Activated T-helper 17 cell treated with anti-CD3 and anti-CD28 coated beads, Interleukin-2, amount 50 U/mL, for 72 hours (primary cell): ENCODE results near the gene PIGM. TPM values are rescaled to one million over a fixed set of nuclear protein-coding genes. Genes with fewer than 3 reads are reported as not detected.

Source experiments
- ATAC-seq: fragments of 150-1000 bp; cut with Tn5 transposase; replicated peaks from 2 replicates; pipeline ENCODE4 v1.10.0; 2021; ENCODE audit warnings: mild to moderate bottlenecking, moderate library complexity
- H3K27ac Mint-ChIP-seq: one replicate; pipeline ENCODE4 v1.8.0; 2022; ENCODE audit warnings: mixed read lengths
- H3K27me3 Mint-ChIP-seq: one replicate; pipeline ENCODE4 v1.8.0; 2022; ENCODE audit warnings: mixed read lengths
- H3K36me3 Mint-ChIP-seq: one replicate; pipeline ENCODE4 v1.8.0; 2022; ENCODE audit warnings: low read depth, mild to moderate bottlenecking, mixed read lengths
- H3K4me1 Mint-ChIP-seq: one replicate; pipeline ENCODE4 v1.8.0; 2022; ENCODE audit warnings: mixed read lengths
- H3K4me3 Mint-ChIP-seq: one replicate; pipeline ENCODE4 v1.8.0; 2022; ENCODE audit warnings: mild to moderate bottlenecking, mixed read lengths
- H3K9me3 Mint-ChIP-seq: one replicate; pipeline ENCODE4 v1.8.0; 2022; ENCODE audit warnings: mixed read lengths
- total RNA-seq, 2 donors: library from RNA; stranded (reverse); gene quantifications; one replicate each; pipeline ENCODE4 v1.2.3, GENCODE V29; 2022

Gene PIGM
- total RNA-seq, 2 donors from 2014 or later = 3.5 to 4.2 TPM

- Mint-ChIP-seq H3K36me3 (no peaks in the 10 kb centered on the region), H3K4me3 (no peak overlapping the region), H3K4me1 (peaks cover 6% of the 10 kb centered on the region), H3K27ac (no peak overlapping the region), H3K27me3 (peaks cover 3% of the 10 kb centered on the region), H3K9me3 (no peaks in the 10 kb centered on the region)
- no peak for ATAC-seq
Observed at GRCh38 chr1:160021376-160022074, 10.3 kb downstream of the PIGM start.

- H3K27ac Mint-ChIP-seq = no peak overlapping the region
- no peaks in the 10 kb centered on the region for H3K9me3 Mint-ChIP-seq
- no peak for ATAC-seq
- H3K4me1 Mint-ChIP-seq = peaks cover 6% of the 10 kb centered on the region
- H3K36me3 Mint-ChIP-seq = no peaks in the 10 kb centered on the region
- H3K27me3 Mint-ChIP-seq = peaks cover 3% of the 10 kb centered on the region
- H3K4me3 Mint-ChIP-seq = no peak overlapping the region
Observed at GRCh38 chr1:160020196-160020595, 11.6 kb downstream of the PIGM start.

DNA sequence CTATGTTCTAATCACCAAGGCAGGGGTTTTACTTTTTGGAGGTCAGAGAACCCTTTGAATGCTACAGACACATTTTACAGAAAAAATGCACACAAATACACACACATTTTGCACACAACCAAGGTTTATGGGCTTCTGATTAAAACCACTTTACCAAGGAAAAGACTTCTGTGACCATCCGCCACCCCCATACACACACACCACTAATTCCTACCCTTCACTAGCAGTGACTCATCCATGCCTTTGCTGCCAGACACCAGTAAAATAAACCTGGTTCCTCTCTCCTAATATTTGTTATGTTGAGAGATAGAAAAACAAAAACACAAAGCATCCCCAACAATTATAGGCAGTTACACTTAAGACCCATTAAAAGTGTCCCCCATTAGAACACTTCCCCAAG is 12.9 kb downstream of the PIGM start:
- Mint-ChIP-seq H3K27me3 (peaks cover 3% of the 10 kb centered on the region), H3K9me3 (no peaks in the 10 kb centered on the region), H3K36me3 (no peaks in the 10 kb centered on the region), H3K4me3 (no peak overlapping the region), H3K4me1 (peaks cover 6% of the 10 kb centered on the region), H3K27ac (peak overlapping the region; percentile 17)
- peak; percentile 67 for ATAC-seq

DNA sequence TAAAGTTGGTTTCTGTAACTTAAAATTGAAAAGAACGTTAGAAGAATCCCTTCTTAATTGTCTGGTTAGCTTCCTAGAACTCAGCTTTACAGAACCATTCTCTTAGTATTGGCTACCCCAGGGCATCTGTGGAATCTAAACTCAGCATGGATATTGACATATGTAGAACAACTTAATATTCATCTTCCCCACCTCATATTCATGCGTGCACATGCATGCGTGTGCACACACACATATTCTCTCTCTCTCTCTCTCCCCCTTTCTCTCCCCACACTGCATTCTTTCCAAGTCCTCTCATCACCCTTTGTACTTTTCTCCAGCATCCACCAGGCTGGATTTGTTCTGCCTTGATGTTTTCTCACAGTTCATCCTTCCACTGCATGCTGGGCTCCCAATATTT is 13.4 kb downstream of the PIGM start:
- peaks cover 6% of the 10 kb centered on the region for H3K4me1 Mint-ChIP-seq
- H3K36me3 Mint-ChIP-seq = no peaks in the 10 kb centered on the region
- ATAC-seq = no peak
- no peaks in the 10 kb centered on the region for H3K9me3 Mint-ChIP-seq
- no peak overlapping the region for H3K27ac Mint-ChIP-seq
- no peak overlapping the region for H3K4me3 Mint-ChIP-seq
- peaks cover 8% of the 10 kb centered on the region for H3K27me3 Mint-ChIP-seq

- H3K27me3 Mint-ChIP-seq = peaks cover 10% of the 10 kb centered on the region
- no peaks in the 10 kb centered on the region for H3K9me3 Mint-ChIP-seq
- no peaks in the 10 kb centered on the region for H3K36me3 Mint-ChIP-seq
- no peak overlapping the region for H3K4me3 Mint-ChIP-seq
- H3K27ac Mint-ChIP-seq = no peak overlapping the region
- H3K4me1 Mint-ChIP-seq = peaks cover 6% of the 10 kb centered on the region
- no peak for ATAC-seq
Observed at GRCh38 chr1:160017592-160017991, 14.2 kb downstream of the PIGM start.

DNA sequence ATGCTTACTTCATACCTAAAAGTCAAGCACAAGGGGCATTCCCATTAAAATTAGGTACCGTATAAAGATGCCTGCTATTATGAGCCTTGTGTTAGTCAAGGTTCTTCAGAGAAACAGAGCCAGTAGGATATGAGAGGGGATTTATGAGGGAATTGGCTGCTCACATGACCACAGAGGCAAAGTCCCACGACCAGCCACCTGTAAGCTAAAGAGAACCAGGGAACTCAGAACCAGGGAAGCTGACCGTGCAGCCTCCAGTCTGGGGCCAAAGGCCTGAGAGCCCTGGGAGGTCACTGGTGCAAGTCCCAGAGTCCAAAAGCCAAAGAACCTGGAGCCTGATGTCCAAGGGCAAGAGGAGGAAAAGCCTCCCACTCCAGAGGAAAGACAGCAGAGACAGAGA is 20.0 kb downstream of the PIGM start:
- Mint-ChIP-seq H3K4me1 (no peaks in the 10 kb centered on the region), H3K9me3 (no peaks in the 10 kb centered on the region), H3K27me3 (peaks cover 9% of the 10 kb centered on the region), H3K36me3 (no peaks in the 10 kb centered on the region), H3K27ac (no peak overlapping the region), H3K4me3 (no peak overlapping the region)
- no peak for ATAC-seq

DNA sequence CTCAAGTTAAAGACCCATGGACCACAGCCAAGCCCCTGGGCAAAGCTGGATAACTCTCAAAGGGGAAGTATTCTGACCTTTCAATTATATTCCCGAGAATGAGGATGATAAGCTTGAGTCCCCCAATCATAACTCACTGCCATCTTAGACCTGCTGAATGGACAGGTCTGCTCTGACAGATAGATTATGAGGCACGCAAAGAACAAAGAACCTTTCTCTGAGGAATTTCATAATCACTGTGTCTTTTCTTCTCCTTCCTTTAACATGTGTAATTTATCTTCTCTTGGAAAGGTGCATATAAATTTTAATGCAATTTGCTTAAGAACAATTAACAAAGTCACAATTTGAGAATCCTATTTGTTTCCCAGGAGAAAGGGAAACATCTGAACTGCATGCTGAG is 22.0 kb downstream of the PIGM start:
- H3K4me1 Mint-ChIP-seq = no peaks in the 10 kb centered on the region
- H3K36me3 Mint-ChIP-seq = no peaks in the 10 kb centered on the region
- H3K27ac Mint-ChIP-seq = no peak overlapping the region
- H3K9me3 Mint-ChIP-seq = no peaks in the 10 kb centered on the region
- H3K27me3 Mint-ChIP-seq = peaks cover 9% of the 10 kb centered on the region
- ATAC-seq = no peak
- no peak overlapping the region for H3K4me3 Mint-ChIP-seq

DNA sequence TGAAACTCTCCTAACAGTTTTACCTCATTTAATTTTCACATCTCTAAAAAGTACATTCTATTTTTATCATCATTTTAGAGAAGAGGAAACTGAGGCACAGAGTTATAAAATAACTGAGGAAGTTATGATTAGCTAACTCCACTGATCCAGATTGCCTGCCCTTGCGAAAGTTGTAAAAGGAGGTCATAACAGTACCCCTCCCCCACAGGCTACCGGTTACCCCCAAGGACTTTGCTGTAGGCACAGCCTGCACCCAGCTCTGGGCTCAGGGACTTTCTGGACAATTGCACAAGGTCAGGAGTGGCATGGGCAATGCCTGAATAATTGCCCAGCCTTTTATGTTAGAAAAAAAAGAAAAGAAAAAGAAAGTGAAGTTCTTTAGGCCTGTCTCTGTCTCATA is 22.7 kb downstream of the PIGM start:
- no peak for ATAC-seq
- no peaks in the 10 kb centered on the region for H3K9me3 Mint-ChIP-seq
- no peak overlapping the region for H3K4me3 Mint-ChIP-seq
- no peak overlapping the region for H3K27ac Mint-ChIP-seq
- no peaks in the 10 kb centered on the region for H3K36me3 Mint-ChIP-seq
- peaks cover 9% of the 10 kb centered on the region for H3K27me3 Mint-ChIP-seq
- H3K4me1 Mint-ChIP-seq = no peaks in the 10 kb centered on the region

DNA sequence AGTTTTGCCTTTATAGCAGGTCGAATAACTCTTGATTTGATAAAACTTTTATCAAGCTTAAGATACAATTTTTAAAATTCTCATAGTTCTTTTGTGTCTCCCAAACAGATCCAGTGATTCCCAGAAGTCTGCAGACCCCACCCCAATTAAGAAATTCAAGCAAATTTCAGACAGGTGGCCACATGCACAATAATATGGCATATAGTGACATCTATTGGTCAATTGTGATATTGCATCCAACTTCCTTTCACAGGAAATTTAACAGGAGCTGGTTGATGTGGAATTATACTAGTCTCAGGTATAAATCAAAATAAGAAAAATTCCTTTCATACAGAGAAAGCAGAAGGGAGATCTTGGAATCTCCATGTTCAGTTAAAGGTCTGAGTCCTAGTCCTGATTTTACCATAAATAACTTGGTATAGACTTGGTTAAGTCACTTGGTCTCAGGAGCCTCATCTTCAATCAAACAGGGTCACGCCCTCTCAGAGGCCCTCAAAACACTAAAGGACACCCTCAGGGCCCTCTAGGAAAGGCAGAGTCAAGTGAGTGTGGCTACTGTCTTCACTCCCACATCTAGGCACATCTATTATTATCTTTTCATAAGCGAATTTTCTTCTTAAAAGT is 24.1 kb downstream of the PIGM start:
- no peak overlapping the region for H3K4me3 Mint-ChIP-seq
- no peaks in the 10 kb centered on the region for H3K9me3 Mint-ChIP-seq
- no peaks in the 10 kb centered on the region for H3K36me3 Mint-ChIP-seq
- ATAC-seq = no peak
- H3K27ac Mint-ChIP-seq = no peak overlapping the region
- no peaks in the 10 kb centered on the region for H3K4me1 Mint-ChIP-seq
- H3K27me3 Mint-ChIP-seq = peaks cover 3% of the 10 kb centered on the region

- ATAC-seq = peak; percentile 87
- no peaks in the 10 kb centered on the region for H3K9me3 Mint-ChIP-seq
Observed at GRCh38 chr1:160006312-160006940, 25.4 kb downstream of the PIGM start.

GRCh38 chr1:160005070-160005469 is 26.7 kb downstream of the PIGM start:
- no peaks in the 10 kb centered on the region for H3K36me3 Mint-ChIP-seq
- no peaks in the 10 kb centered on the region for H3K9me3 Mint-ChIP-seq
- H3K4me3 Mint-ChIP-seq = no peak overlapping the region
- no peak overlapping the region for H3K27ac Mint-ChIP-seq
- no peaks in the 10 kb centered on the region for H3K4me1 Mint-ChIP-seq
- ATAC-seq = no peak
- H3K27me3 Mint-ChIP-seq = no peaks in the 10 kb centered on the region

More at GRCh38 chr1:160006312-160006940, 25.4 kb downstream of the PIGM start:
- Mint-ChIP-seq H3K36me3 (no peaks in the 10 kb centered on the region), H3K27ac (no peak overlapping the region), H3K27me3 (peaks cover 3% of the 10 kb centered on the region), H3K4me3 (no peak overlapping the region), H3K4me1 (no peaks in the 10 kb centered on the region)

DNA sequence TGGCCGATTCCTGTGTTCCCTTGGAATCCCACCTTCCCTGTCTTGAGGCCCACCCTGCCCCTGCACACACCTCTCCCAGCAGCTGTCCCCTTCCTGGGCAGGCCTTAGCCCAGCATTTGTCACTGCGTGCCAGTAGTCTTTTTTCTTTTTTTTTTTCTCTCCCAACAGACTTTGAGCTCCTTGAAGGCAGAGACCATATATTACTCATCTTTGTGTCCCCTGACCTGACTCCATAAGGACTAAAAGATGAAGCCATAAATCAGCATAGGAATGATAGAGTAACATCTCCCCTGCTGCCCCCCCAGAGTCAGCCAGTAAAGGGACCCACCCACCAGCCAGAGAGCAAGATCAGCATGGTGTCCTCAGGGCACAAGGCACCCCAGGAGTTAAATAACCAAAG is 27.4 kb downstream of the PIGM start:
- H3K27me3 Mint-ChIP-seq = no peaks in the 10 kb centered on the region
- ATAC-seq = no peak
- no peaks in the 10 kb centered on the region for H3K9me3 Mint-ChIP-seq
- no peak overlapping the region for H3K4me3 Mint-ChIP-seq
- H3K27ac Mint-ChIP-seq = peak overlapping the region; percentile 65
- no peaks in the 10 kb centered on the region for H3K36me3 Mint-ChIP-seq
- no peaks in the 10 kb centered on the region for H3K4me1 Mint-ChIP-seq

DNA sequence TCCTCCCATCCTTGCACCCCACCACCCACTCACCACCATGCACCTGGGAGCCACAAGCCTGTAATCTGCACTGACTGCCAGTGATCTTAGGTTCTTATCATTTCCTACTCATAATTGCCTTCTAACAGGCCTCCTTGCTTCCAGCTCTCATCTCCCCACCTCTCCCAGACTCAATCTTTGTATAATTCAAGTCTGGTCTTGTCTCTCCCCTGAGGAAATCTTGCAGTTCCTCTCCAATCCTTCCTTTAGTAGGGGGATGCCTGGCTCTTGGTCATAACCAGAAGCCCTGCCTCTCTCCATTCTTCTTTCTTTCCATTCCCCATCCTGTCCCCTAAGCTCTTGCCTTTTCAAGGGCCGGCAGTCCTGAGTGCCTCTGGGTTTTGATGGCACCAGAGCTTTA is 27.8 kb downstream of the PIGM start:
- no peak overlapping the region for H3K4me3 Mint-ChIP-seq
- H3K27me3 Mint-ChIP-seq = no peaks in the 10 kb centered on the region
- no peak for ATAC-seq
- no peaks in the 10 kb centered on the region for H3K4me1 Mint-ChIP-seq
- H3K27ac Mint-ChIP-seq = peak overlapping the region; percentile 65
- H3K36me3 Mint-ChIP-seq = no peaks in the 10 kb centered on the region
- H3K9me3 Mint-ChIP-seq = no peaks in the 10 kb centered on the region

GRCh38 chr1:160001440-160001839 is 30.4 kb downstream of the PIGM start:
- Mint-ChIP-seq H3K9me3 (no peaks in the 10 kb centered on the region), H3K4me3 (no peak overlapping the region), H3K36me3 (no peaks in the 10 kb centered on the region), H3K4me1 (no peaks in the 10 kb centered on the region), H3K27me3 (no peaks in the 10 kb centered on the region), H3K27ac (no peak overlapping the region)
- ATAC-seq = no peak

GRCh38 chr1:159999204-159999603 is 32.6 kb downstream of the PIGM start:
- Mint-ChIP-seq H3K36me3 (no peaks in the 10 kb centered on the region), H3K4me1 (no peaks in the 10 kb centered on the region), H3K27ac (no peak overlapping the region), H3K4me3 (no peak overlapping the region), H3K27me3 (peaks cover 6% of the 10 kb centered on the region), H3K9me3 (no peaks in the 10 kb centered on the region)
- no peak for ATAC-seq
